Measurements from ENCODE around the gene STMN3.

DNA sequence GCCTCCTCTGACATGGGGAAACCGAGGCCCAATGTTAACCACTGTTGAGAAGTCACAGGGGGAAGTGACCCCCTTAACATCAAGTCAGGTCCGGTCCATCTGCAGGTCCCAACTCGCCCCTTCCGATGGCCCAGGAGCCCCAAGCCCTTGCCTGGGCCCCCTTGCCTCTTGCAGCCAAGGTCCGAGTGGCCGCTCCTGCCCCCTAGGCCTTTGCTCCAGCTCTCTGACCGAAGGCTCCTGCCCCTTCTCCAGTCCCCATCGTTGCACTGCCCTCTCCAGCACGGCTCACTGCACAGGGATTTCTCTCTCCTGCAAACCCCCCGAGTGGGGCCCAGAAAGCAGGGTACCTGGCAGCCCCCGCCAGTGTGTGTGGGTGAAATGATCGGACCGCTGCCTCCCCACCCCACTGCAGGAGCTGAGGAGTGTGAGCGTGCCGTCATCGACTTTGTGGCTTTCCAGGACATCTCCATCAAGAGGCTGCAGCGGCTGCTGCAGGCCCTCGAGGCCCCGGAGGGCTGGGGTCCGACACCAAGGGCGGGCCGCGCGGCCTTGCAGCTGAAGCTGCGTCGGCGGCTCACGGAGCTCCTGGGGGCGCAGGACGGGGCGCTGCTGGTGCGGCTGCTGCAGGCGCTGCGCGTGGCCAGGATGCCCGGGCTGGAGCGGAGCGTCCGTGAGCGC is 44.8 kb upstream of the STMN3 start:
- TF ChIP-seq, protein P1, sequence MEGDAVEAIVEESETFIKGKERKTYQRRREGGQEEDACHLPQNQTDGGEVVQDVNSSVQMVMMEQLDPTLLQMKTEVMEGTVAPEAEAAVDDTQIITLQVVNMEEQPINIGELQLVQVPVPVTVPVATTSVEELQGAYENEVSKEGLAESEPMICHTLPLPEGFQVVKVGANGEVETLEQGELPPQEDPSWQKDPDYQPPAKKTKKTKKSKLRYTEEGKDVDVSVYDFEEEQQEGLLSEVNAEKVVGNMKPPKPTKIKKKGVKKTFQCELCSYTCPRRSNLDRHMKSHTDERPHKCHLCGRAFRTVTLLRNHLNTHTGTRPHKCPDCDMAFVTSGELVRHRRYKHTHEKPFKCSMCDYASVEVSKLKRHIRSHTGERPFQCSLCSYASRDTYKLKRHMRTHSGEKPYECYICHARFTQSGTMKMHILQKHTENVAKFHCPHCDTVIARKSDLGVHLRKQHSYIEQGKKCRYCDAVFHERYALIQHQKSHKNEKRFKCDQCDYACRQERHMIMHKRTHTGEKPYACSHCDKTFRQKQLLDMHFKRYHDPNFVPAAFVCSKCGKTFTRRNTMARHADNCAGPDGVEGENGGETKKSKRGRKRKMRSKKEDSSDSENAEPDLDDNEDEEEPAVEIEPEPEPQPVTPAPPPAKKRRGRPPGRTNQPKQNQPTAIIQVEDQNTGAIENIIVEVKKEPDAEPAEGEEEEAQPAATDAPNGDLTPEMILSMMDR (IDR thresholded peaks at IDR 0.05; ENCODE audit: low read length): no peak
- TF ChIP-seq EZH2 (IDR thresholded peaks at IDR 0.05; ENCODE audit: borderline replicate concordance, low read length): no peak
